PC-9 (cell line): Measurements from ENCODE around the gene FGL2.

Source experiments
- CTCF ChIP-seq: fragments of 200-600 bp; sonication (generic); conservative IDR thresholded peaks from 2 replicates; pipeline ENCODE4 v1.6.1; 2017; ENCODE audit warnings: mixed run types, antibody characterized with exemption, mild to moderate bottlenecking, moderate library complexity
- EZH2 ChIP-seq: fragments of 200-600 bp; sonication (generic); IDR thresholded peaks from 2 replicates; pipeline ENCODE4 v1.8.0; 2017; ENCODE audit warnings: antibody characterized with exemption, low read depth

- TF ChIP-seq EZH2 = no peak
- TF ChIP-seq CTCF = no peak
Observed at GRCh38 chr7:77202481-77202976, 2.9 kb upstream of the FGL2 start.
